Naive thymus-derived CD4-positive, alpha-beta T cell (primary cell): Measurements from ENCODE around the gene SYNGR1. TPM values are rescaled to one million over a fixed set of nuclear protein-coding genes. Genes with fewer than 3 reads are reported as not detected.
A peak's percentile ranks its signal among the peaks of the same experiment; 100 is the strongest.

ENCODE experiments used
- ATAC-seq: fragments of 150-1000 bp; cut with Tn5 transposase; 2 replicates; pipeline ENCODE4 v1.10.0; 2021; ENCODE audit warnings: mild to moderate bottlenecking, moderate library complexity
- CTCF ChIA-PET: fragments of 350-600 bp; sonication (Branson Sonifier 250); formaldehyde crosslinking; loops from one replicate; lab custom pipeline; 2021; ENCODE audit warnings: antibody characterized with exemption; lab: Charles Lee
- POLR2A ChIA-PET: fragments of 350-600 bp; sonication (Branson Sonifier 250); formaldehyde crosslinking; loops from one replicate; lab custom pipeline; 2021; ENCODE audit warnings: antibody characterized with exemption, inconsistent platforms; lab: Charles Lee
- DNase-seq, 9 donors: peaks; one replicate each; pipeline versions ENCODE4 v3.0.0 to v3.0.0-alpha.2; 2020 to 2022; ENCODE audit warnings: mixed read lengths in 1 of 9
- H3K27ac ChIP-seq: one replicate; pipeline ENCODE4 v1.7.0; 2013; ENCODE audit warnings: mild to moderate bottlenecking, low read depth, low read length, moderate library complexity
- H3K27me3 ChIP-seq, 2 donors: one replicate each; pipeline ENCODE4 v1.7.0; 2013; ENCODE audit warnings: low read length in 2 of 2, mild to moderate bottlenecking in 2 of 2, moderate library complexity in 2 of 2; ENCODE audit not compliant: control insufficient read depth in 2 of 2, insufficient read depth in 2 of 2
- H3K36me3 ChIP-seq, 3 experiments: 1 replicate in 2 of 3; 2 replicates in 1 of 3; pipeline ENCODE4 v1.7.0; 2013; ENCODE audit warnings: low read length in 3 of 3, mild to moderate bottlenecking in 3 of 3, moderate library complexity in 1 of 3; ENCODE audit not compliant: insufficient read depth in 3 of 3, control insufficient read depth in 2 of 3
- H3K4me1 ChIP-seq, 2 donors: one replicate each; pipeline ENCODE4 v1.7.0; 2013; ENCODE audit warnings: low read length in 2 of 2, mild to moderate bottlenecking in 2 of 2, moderate library complexity in 1 of 2; ENCODE audit not compliant: control insufficient read depth in 2 of 2, insufficient read depth in 2 of 2
- H3K4me3 ChIP-seq: 2 replicates; pipeline ENCODE4 v1.7.0; 2013; ENCODE audit warnings: mild to moderate bottlenecking, low read length
- H3K9me3 ChIP-seq, 3 experiments: 1 replicate in 2 of 3; 2 replicates in 1 of 3; pipeline ENCODE4 v1.7.0; 2013; ENCODE audit warnings: low read length in 3 of 3; ENCODE audit not compliant: control insufficient read depth in 2 of 3
- H3K27ac Mint-ChIP-seq, 9 donors: one replicate each; pipeline ENCODE4 v1.8.0; 2020 to 2022; ENCODE audit warnings: mixed read lengths in 9 of 9, mild to moderate bottlenecking in 8 of 9, moderate library complexity in 5 of 9, inconsistent platforms in 2 of 9
- H3K27me3 Mint-ChIP-seq, 5 donors: one replicate each; pipeline ENCODE4 v1.8.0; 2021 to 2022; ENCODE audit warnings: mixed read lengths in 5 of 5, mild to moderate bottlenecking in 1 of 5
- H3K36me3 Mint-ChIP-seq, 5 donors: one replicate each; pipeline ENCODE4 v1.8.0; 2020 to 2022; ENCODE audit warnings: mixed read lengths in 5 of 5, mild to moderate bottlenecking in 3 of 5, inconsistent platforms in 1 of 5
- H3K4me1 Mint-ChIP-seq, 7 donors: one replicate each; pipeline ENCODE4 v1.8.0; 2020 to 2022; ENCODE audit warnings: mixed read lengths in 7 of 7, mild to moderate bottlenecking in 3 of 7, inconsistent platforms in 1 of 7
- H3K4me3 Mint-ChIP-seq, 10 donors: one replicate each; pipeline ENCODE4 v1.8.0; 2020 to 2022; ENCODE audit warnings: mild to moderate bottlenecking in 10 of 10, mixed read lengths in 10 of 10, moderate library complexity in 6 of 10, inconsistent platforms in 2 of 10
- H3K9me3 Mint-ChIP-seq, 11 donors: one replicate each; pipeline ENCODE4 v1.8.0; 2020 to 2022; ENCODE audit warnings: mixed read lengths in 11 of 11, mild to moderate bottlenecking in 4 of 11, inconsistent platforms in 1 of 11, moderate library complexity in 1 of 11
- intact Hi-C, 2 donors: fragments of 100-400 bp; cut with micrococcal nuclease; formaldehyde crosslinking; loops; one replicate each; pipeline ENCODE4 v1.15.1; 2023
- polyA plus RNA-seq, 2 donors: library from polyadenylated mRNA; unstranded; fragments of 300-500 nt; fragmentation: Illumina TruSeq; gene quantifications; one replicate each; pipeline ENCODE4 v1.2.3, GENCODE V29; 2021
- total RNA-seq, 6 experiments: library from RNA in 5 of 6; stranded (reverse) in 5 of 6; gene quantifications; 1 replicate in 5 of 6; 2 replicates in 1 of 6; pipeline ENCODE4 v1.2.3 and lab custom pipeline; 2021 to 2026

Gene SYNGR1
- total and polyA plus RNA-seq, 7 experiments from 2014 or later: 0.12 to 7.0 (median 1.5) TPM

- POLR2A ChIA-PET: interaction anchor here (1.1 to 2.9 kb wide), 7 partner anchors 9 to 219 kb away, joined by 4 to 29 read pairs (median 7); partner anchors contain the start of gene RPL3
- peaks cover 0 to 2% (median 0%) of the 10 kb centered on the region in 11 donors for H3K9me3 Mint-ChIP-seq
- ATAC-seq (no peak), DNase-seq (no peak)
- CTCF ChIA-PET: interaction anchor here (0.6 to 11.7 kb wide), 8 partner anchors 95 to 529 kb away, joined by 3 to 262 read pairs (median 4); no protein-coding TSS in a partner anchor
- H3K36me3 Mint-ChIP-seq: peaks cover under 1 to 23% (median 11%) of the 10 kb centered on the region in 5 donors
- H3K27me3 Mint-ChIP-seq: no peaks in the 10 kb centered on the region
- peak overlapping the region in 1 of 10 donors; percentile 23 for H3K4me3 Mint-ChIP-seq
- Histone ChIP-seq H3K4me1 (peaks cover under 1 to 13% of the 10 kb centered on the region in 2 donors), H3K36me3 (peaks cover 17 to 39% (median 19%) of the 10 kb centered on the region in 3 experiments), H3K4me3 (no peak overlapping the region), H3K27me3 (no peaks in the 10 kb centered on the region), H3K27ac (no peak overlapping the region), H3K9me3 (no peaks in the 10 kb centered on the region)
- H3K27ac Mint-ChIP-seq: peak overlapping the region in 3 of 9 donors; percentile 20 to 85 (median 78)
- intact Hi-C loops: loop anchor here (2.0 to 10.0 kb wide), 3 partner anchors 68 to 555 kb away; partner anchors contain the start of genes PDGFB (in 1 of the 2) and SUN2 (in 1 of the 2)
- peaks cover 0 to 26% (median 7%) of the 10 kb centered on the region in 7 donors for H3K4me1 Mint-ChIP-seq
These were observed 39.7 kb upstream of the SYNGR1 start for GRCh38 chr22:39309881-39310714.

GRCh38 chr22:39311592-39312400, 38.0 kb upstream of the SYNGR1 start:
- H3K4me3 ChIP-seq: no peak overlapping the region
- H3K4me1 ChIP-seq: peaks cover 15 to 30% of the 10 kb centered on the region in 2 donors
- peaks cover 6 to 34% (median 11%) of the 10 kb centered on the region in 5 donors for H3K36me3 Mint-ChIP-seq
- H3K27me3 Mint-ChIP-seq: no peaks in the 10 kb centered on the region
- no peak overlapping the region for H3K27ac ChIP-seq
- ATAC-seq (no peak), DNase-seq (no peak)
- H3K27ac Mint-ChIP-seq: peak overlapping the region in 6 of 9 donors; percentile 11 to 56 (median 36)
- peaks cover 29 to 56% (median 34%) of the 10 kb centered on the region in 3 experiments for H3K36me3 ChIP-seq
- peaks cover 0 to 2% (median 0%) of the 10 kb centered on the region in 11 donors for H3K9me3 Mint-ChIP-seq
- no peaks in the 10 kb centered on the region for H3K27me3 ChIP-seq
- H3K4me3 Mint-ChIP-seq: peak overlapping the region in 2 of 10 donors; percentile 20 to 32
- peaks cover 0 to 41% (median 16%) of the 10 kb centered on the region in 7 donors for H3K4me1 Mint-ChIP-seq
- POLR2A ChIA-PET: interaction anchor here (1.1 to 2.9 kb wide), 10 partner anchors 7 to 217 kb away, joined by 3 to 29 read pairs (median 4); partner anchors contain the start of genes ATF4 and RPL3
- intact Hi-C loops: loop anchor here (1.0 to 10.0 kb wide), 4 partner anchors 140 to 557 kb away; partner anchors contain the start of gene SUN2 (in 1 of the 2)
- H3K9me3 ChIP-seq: no peaks in the 10 kb centered on the region
- CTCF ChIA-PET: interaction anchor here (0.6 to 11.7 kb wide), 11 partner anchors 8 to 217 kb away, joined by 3 to 262 read pairs (median 3); partner anchors contain the start of gene RPL3

GRCh38 chr22:39312410-39312809, 37.4 kb upstream of the SYNGR1 start:
- ATAC-seq (no peak), DNase-seq (no peak)
- POLR2A ChIA-PET: interaction anchor here (1.1 to 2.7 kb wide), 3 partner anchors 142 to 208 kb away, joined by 3 to 29 read pairs (median 3); partner anchors contain the start of gene ATF4
- Mint-ChIP-seq H3K4me1 (peaks cover 5 to 47% (median 21%) of the 10 kb centered on the region in 7 donors), H3K36me3 (peaks cover 6 to 38% (median 11%) of the 10 kb centered on the region in 5 donors), H3K4me3 (peak overlapping the region in 1 of 10 donors; percentile 23), H3K27ac (peak overlapping the region in 1 of 9 donors; percentile 19), H3K27me3 (no peaks in the 10 kb centered on the region), H3K9me3 (peaks cover 0 to 2% (median 0%) of the 10 kb centered on the region in 11 donors)
- CTCF ChIA-PET: interaction anchor here (0.7 to 11.7 kb wide), 3 partner anchors 76 to 153 kb away, joined by 3 to 262 read pairs (median 4); no protein-coding TSS in a partner anchor
- H3K9me3 ChIP-seq: no peaks in the 10 kb centered on the region
- peaks cover 29 to 62% (median 40%) of the 10 kb centered on the region in 3 experiments for H3K36me3 ChIP-seq
- H3K27me3 ChIP-seq: no peaks in the 10 kb centered on the region
- H3K27ac ChIP-seq: no peak overlapping the region
- intact Hi-C loops: loop anchor here in 1 of 2 donors (10.0 kb wide), 1 partner anchor 558 kb away; the partner anchor contains the start of gene SUN2
- no peak overlapping the region for H3K4me3 ChIP-seq
- peaks cover 21 to 36% of the 10 kb centered on the region in 2 donors for H3K4me1 ChIP-seq

- intact Hi-C loops: loop anchor here in 1 of 2 donors (10.0 kb wide), 1 partner anchor 559 kb away; the partner anchor contains the start of gene SUN2
- POLR2A ChIA-PET: interaction anchor here (2.7 to 8.1 kb wide), 2 partner anchors 141 to 143 kb away, joined by 29 to 240 read pairs; no protein-coding TSS in a partner anchor
These were observed 36.4 kb upstream of the SYNGR1 start for GRCh38 chr22:39313258-39314001.

DNA sequence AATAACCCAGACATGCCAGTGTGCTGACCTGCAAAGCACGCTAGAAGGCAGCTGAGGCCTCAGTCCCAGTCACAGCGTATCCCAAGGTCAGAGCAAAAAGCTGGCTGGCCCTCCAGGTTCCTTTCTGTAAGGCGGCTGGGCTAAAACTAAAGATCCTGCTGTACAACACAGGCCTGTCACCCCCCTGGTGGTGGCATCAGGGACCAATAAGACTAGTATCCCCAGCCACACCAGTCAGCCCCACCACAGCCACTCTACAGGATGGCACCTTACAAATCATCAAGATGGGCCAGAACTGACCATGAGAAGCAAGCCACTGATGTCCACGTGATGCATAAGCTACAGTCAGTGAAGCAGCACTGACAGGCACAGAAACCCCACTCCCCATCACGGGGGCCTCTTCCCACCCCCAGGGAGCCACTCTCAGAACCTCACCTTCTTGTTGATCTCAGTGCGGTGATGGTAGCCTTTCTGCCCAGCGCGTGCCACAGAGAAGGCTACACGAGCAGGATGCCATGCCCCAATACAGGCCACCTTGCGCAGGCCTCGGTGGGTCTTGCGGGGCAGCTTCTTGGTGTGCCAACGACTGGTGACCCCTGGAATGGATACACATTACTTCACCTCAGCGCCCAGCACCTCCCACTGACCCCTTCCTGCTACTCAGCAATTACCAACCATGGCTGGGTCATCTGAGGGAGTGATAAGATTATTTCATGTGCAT, 35.4 kb upstream of the SYNGR1 start:
- peaks cover 10 to 51% (median 14%) of the 10 kb centered on the region in 5 donors for H3K36me3 Mint-ChIP-seq
- no peak overlapping the region for H3K27ac ChIP-seq
- H3K9me3 ChIP-seq: no peaks in the 10 kb centered on the region
- POLR2A ChIA-PET: interaction anchor here (0.6 to 8.1 kb wide), 8 partner anchors 8 to 557 kb away, joined by 3 to 240 read pairs (median 6); partner anchors contain the start of gene RPS19BP1
- H3K4me3 Mint-ChIP-seq: no peak overlapping the region
- H3K9me3 Mint-ChIP-seq: peaks cover 0 to 4% (median 0%) of the 10 kb centered on the region in 11 donors
- no peak for DNase-seq
- no peaks in the 10 kb centered on the region for H3K27me3 Mint-ChIP-seq
- H3K27me3 ChIP-seq: no peaks in the 10 kb centered on the region
- no peak for ATAC-seq
- H3K4me3 ChIP-seq: no peak overlapping the region
- intact Hi-C loops: loop anchor here in 1 of 2 donors (10.0 kb wide), 1 partner anchor 560 kb away; the partner anchor contains the start of gene SUN2
- peaks cover 34 to 40% of the 10 kb centered on the region in 2 donors for H3K4me1 ChIP-seq
- CTCF ChIA-PET: interaction anchor here (0.7 to 11.7 kb wide), 6 partner anchors 10 to 725 kb away, joined by 3 to 262 read pairs (median 3); no protein-coding TSS in a partner anchor
- peaks cover 29 to 75% (median 49%) of the 10 kb centered on the region in 3 experiments for H3K36me3 ChIP-seq
- H3K4me1 Mint-ChIP-seq: peaks cover 25 to 60% (median 35%) of the 10 kb centered on the region in 7 donors
- peak overlapping the region in 3 of 9 donors; percentile 38 to 82 (median 59) for H3K27ac Mint-ChIP-seq

More at GRCh38 chr22:39313258-39314001, 36.4 kb upstream of the SYNGR1 start:
- H3K4me1 ChIP-seq: peaks cover 31 to 45% of the 10 kb centered on the region in 2 donors
- Mint-ChIP-seq H3K4me1 (peaks cover 16 to 58% (median 31%) of the 10 kb centered on the region in 7 donors), H3K4me3 (peak overlapping the region in 1 of 10 donors; percentile 14), H3K27me3 (no peaks in the 10 kb centered on the region), H3K9me3 (peaks cover 0 to 2% (median 0%) of the 10 kb centered on the region in 11 donors), H3K36me3 (peaks cover 7 to 48% (median 11%) of the 10 kb centered on the region in 5 donors), H3K27ac (peak overlapping the region in 2 of 9 donors; percentile 23 to 80)
- no peak for ATAC-seq
- no peak for DNase-seq
- no peaks in the 10 kb centered on the region for H3K9me3 ChIP-seq
- peaks cover 29 to 71% (median 49%) of the 10 kb centered on the region in 3 experiments for H3K36me3 ChIP-seq
- no peaks in the 10 kb centered on the region for H3K27me3 ChIP-seq
- H3K27ac ChIP-seq: no peak overlapping the region
- CTCF ChIA-PET: interaction anchor here (1.0 to 11.7 kb wide), 2 partner anchors 134 to 143 kb away, joined by 3 to 262 read pairs; no protein-coding TSS in a partner anchor
- H3K4me3 ChIP-seq: no peak overlapping the region
